NK-92 (cell line): Measurements from ENCODE around the gene CRABP1.

Experiments
- DNase-seq: peaks from one replicate; lab custom pipeline; 2025; ENCODE audit not compliant: unreplicated experiment; lab: John Stamatoyannopoulos, UW

Gene CRABP1

DNA sequence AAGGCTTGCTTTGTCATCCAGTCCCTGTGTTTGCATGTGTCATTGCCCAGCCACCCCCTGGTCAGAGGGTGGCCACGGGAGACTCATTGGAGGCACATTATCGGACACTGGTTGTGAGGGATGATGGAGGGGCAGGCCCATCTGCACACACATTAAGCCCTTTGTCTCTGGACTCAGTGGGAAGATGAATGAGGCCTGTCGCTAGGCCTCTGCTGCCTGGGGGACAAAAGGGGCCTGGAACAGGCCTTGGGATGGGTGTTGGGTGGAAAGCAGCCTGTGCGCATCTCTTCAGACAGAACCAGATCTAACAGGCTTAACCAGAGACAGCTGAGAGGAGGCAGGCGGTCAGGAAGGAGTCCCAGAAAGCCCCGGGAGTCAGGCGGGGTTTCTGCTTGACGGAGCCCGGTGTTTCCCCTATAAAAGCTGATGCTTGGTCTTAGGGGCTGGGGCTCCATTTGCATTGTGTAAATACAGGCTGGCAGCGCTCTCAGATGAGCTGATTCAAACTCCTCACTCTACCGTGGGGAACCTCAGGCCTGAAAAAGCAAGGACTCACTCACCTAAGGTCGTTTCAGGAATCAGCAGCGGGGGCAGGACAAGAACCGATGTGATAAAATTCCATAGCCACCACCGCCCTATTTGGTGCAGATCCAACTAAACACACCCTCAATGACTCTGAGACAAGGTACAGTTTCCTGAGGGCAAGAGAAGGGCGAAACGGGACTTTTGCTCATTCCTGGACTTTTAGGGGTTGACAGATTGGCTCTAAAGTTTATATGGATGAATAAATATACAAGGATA is 23.7 kb upstream of the CRABP1 start:
- DNase-seq = no peak

DNA sequence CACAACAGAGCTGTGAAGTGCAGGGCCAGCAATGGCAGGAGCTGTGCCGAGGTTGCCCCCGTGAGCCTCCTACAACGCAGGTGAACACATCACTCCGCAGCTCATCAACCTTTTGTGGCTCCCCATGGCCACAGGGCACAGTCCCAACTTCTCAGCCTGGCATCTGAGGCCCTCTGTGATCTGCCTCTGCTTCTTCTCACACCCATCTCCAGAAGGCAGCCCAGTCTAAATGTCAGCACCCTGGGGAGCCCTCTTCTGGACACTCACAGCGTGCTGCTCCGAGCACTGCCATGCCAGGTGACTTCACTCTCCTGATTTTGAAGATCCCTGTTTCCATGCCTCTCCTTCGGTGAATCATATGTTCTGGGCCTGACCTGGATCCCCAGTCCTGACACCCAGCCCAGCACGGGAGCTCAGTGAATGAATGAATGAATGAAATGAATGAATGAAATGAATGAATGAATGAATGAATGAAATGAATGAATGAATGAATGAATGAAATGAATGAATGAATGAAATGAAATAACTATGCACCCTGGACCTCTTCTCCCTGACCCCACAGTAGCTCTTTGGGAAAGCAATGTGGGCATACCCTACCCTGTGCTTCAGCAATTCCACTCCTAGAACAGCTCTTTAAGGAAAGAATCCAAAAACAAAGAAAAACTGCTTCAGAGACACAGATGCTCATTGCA is 22.9 kb upstream of the CRABP1 start:
- DNase-seq = no peak

DNA sequence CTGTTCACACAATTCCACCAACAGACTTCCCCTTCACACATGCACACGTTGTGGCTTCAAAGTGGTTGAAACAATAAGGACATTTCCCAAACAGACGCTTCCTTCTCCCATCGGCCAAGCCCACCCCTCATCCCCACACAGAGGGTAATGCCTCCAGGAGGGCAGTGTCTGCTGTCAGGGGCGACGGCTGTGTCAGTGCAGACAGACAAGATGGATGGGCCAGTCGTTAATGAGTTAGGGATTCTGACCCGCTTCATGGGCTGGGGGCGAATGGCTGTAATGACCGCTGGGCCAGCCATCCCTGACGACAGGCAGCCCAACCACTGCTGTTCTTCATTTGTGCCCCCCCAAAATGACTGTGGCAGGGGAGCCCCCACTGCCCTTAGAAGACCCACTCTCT is 20.6 kb upstream of the CRABP1 start:
- no peak for DNase-seq

DNA sequence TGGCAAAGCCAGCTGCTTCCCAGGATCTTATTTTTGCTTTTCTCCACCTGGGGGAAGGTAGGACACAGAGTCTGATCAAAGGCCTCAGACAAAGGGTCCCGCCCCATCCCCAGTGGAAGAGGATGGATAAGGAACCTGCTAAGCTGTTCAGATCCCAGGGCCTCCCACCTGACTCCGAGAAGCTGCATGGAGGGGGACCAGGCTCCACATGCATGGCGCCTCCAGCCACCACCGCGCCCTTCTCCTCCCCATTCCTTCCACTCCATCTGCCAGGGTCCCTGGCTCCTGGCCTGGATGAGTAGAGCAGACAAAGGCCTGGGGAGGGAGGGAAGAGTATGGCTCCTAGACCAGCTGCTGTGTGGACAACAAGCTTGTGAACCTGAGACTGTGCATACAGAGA is 20.0 kb upstream of the CRABP1 start:
- no peak for DNase-seq

DNA sequence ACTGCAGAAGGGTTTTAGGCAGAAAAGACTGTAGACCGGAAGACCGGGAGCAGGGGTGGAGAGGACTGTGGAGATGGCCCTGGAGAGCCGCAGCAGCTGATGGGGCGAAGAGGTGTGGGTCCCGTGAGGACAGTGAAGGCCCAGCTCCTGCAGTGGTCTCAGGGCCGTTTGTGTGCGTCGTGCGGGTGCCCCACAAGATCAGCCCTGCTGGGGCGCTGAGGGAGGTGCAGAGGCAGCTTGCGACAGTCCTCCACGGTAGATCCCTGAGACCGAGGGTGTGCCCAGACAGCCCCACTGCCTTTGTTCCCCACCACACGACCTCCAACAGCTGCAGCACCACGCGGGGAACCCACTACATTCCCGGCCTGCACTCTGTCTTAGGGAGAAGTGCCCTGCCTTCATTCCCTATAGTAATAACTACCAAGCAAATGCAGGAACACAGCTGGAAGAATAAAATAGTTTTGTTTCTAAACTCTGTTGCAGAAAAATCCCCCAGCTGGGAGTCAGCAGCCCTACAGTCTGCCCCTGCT is 19.0 kb upstream of the CRABP1 start:
- DNase-seq = no peak

DNA sequence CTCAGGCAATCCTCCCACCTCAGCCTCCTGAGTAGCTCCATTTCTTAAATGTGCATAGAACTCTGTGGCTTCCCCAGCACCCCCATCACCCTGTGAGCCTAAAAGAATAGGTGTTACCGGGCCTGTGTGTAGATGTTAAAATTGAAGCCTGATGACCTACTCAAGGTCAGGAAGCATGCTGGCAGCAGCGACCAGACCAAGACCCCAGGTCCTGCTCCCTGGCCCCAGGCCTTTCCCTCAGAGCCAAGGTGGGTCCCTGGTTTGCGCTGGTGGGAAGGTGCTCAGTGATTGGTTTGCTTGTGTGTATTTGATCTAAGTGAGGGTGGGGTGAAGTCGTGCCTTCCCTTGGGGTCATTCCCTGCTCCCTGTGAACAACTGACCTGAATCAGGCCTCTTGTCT is 18.4 kb upstream of the CRABP1 start:
- DNase-seq = no peak

DNA sequence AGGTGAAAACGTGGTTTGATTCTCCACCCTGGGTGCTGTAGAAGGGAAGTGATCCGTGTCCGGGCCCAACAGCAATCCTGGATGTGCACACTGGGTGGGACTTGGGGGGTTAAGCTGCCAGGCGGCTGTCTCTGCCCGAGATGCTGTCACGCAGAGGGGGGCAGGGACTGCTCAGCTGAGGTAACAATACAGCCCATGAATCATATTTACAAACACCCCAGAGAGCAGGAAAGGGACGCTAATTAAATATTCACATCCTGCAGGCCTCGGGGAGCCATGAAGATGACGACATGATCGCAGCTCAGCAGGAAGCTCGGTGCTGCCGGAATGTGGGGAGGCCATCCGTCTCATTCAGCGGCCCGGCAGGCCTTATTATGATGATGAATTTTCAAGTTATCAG is 17.9 kb upstream of the CRABP1 start:
- DNase-seq = no peak

DNA sequence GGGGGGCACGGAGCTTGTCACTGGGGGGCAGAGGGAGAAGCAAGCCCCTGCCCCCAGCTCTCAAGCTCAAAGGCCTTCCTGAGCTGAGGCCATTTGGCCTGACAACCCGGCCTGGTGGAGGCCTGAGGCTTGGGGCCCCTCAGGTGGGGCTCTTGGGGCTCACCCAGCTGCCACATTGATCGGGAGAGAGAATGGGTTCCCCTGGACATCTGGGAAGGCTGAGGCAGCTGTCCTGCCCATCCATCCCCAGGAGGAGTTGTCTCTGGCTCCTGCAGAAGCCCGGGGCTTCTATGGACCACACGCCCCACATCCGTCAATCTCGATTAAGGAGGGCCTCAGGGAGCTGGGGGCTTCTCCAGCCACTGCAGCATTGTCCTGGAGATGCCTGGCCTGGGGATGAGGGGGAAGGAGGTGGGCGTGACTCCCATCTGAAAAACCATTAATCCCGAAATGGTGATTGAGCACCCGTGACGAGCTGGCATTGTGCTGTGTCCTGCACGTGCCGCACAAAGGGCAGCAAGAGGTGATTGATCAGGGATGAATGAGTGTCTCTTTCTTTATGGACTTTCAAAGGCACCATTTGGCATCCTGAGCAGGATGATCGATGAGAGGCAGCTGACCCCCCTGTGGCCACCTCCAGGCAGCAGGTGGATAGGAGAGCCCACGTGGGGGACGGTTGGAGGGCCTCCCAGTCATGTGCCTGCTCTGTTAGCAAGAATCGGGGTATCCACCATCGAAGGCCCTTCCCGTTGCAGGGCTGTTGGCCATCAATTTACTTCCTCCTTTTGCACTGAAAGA is 17.2 kb upstream of the CRABP1 start:
- no peak for DNase-seq

DNA sequence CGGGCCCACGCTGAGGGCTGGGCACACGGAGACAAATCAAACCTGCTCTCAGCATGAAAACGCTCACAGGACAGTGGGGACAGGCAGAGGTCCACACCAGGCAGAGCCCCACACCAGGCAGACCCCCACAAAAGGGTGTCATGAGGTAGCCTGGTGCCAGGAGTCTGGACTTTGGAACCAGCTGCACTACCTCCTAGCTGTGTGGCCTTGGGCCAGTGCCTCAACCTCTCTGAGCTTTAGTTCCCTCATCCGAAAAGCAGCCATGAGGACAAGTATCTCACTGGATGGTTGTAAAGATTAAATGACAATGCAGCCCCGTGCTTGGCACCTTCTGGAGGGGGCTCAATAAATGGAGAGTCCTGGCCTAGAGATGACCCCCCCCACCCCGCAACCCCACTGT is 16.5 kb upstream of the CRABP1 start:
- no peak for DNase-seq

DNA sequence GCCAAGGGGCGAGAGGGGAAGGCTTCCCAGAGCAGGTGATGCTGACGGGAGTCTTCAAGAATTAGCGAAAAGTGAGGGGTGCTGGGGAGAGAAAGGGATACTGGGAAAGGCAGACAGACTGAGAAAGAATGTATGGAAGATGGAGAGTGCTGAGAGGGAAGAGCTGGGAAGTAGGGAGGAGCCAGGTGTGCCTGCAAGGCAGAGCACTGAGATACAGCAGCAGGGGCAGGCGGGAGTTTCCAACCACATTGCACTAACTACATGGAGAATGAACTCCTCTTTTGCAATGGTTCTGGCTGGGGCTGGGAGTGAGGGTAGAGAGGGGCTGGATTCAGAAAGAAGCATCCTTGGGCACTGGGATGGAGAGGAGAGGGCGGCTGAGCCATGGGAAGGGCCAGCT is 16.0 kb upstream of the CRABP1 start:
- DNase-seq = no peak

DNA sequence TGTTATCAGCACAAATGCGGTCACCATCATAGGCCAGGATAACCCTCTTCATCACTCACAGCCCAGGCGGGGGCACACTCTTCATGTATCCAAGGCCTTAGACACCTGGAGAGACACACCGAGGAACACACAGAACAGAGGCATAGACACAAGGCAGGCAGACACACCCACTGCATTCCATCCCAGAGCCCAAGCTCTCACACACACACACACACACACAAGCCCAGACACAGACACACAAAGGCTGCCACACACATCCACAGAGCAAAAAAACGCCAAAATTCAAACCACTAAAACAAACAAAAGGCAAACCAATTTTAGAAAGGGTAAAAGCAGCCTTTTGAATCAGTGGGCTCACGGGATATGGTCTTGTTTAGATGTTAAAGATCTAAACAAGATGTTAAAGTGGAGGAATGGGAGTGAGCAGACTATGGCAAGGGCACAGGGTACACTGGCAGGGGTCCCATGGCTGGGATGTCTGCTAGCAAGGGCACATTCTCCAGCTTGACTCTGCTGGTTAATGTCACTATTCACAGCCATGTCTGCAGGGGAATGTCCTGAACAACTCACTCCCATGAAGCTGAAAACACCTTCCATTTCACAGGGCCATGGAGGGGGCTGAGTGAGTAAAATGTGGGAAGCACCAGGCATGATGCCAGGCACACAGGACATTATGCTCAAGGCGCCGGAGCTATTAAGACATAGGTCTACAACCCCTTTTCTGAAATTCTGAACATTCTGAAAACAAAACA is 14.9 kb upstream of the CRABP1 start:
- DNase-seq = no peak

DNA sequence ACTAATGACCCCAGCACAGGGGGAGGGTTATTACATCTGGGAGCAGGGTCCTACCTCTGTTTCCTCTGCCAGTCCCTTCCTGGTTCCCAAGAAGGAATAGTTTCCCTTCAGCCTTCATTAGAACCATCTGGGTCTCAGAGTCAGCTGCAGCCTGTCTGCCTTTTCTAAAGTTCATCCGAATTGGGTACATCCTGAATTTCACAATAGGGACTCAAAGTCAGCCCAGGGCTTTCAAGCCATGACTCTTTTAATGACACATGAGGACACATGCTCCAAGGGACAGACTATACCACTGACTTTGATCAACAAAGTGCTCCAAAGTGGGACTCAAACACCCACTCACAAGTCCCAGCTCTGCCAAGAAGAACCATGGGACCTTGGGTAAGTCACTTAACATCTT is 12.7 kb upstream of the CRABP1 start:
- DNase-seq = no peak

DNA sequence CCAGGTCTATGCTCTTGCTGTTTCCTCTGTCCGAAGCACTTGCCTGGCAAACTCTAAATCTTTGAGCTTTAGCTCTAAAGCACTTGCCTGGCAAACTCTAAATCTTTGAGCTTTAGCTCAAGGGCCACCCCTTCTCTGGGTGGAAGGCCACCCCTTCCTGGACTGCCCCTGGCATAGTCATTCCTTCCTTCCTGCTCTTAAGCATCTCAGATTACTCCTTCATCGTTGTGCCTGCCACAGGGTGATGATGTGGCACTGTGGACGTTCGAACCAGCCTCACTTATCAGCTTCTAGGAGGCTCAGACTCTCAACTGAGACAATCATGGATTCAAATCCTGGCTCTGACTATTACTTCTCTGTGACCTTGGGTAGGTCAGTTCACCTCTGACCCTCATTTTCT is 10.5 kb upstream of the CRABP1 start:
- no peak for DNase-seq

DNA sequence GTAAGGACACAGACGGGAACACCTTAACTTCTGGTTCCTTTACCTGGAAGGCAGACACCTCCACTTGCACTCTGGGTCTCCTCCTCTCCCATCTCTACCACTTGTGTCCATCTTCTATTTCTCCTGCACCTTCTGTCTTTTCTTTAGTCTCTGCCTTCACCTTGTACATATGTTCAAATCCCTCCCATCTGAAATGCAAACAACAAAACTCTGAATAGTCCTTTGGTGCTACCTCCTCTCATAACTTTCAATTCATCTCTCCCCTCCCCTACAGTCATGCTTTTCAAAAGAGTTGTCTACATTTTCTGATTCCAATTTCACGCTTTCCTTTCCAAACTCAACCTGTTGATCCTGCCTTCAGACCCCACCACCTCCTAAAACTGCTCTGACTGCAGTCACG is 5.3 kb upstream of the CRABP1 start:
- no peak for DNase-seq

DNA sequence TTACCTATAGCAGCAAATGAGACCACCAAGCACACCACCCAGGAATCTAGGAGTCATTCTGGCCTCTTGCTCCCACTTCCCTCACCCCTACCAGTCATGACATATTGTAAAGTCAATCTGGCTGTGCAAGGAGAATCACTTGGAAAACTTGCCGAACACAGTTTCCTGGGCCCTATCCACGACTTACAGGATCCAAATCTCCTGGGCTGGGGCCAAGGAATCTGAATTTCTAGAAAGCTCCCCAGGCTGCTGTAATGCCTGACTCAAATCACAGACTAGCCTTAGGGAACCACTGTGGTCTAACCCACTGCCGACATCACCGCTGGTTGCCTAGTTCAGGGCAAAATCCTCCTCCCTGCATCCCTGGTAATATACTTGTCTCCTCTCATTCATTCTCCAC is 4.2 kb upstream of the CRABP1 start:
- no peak for DNase-seq

DNA sequence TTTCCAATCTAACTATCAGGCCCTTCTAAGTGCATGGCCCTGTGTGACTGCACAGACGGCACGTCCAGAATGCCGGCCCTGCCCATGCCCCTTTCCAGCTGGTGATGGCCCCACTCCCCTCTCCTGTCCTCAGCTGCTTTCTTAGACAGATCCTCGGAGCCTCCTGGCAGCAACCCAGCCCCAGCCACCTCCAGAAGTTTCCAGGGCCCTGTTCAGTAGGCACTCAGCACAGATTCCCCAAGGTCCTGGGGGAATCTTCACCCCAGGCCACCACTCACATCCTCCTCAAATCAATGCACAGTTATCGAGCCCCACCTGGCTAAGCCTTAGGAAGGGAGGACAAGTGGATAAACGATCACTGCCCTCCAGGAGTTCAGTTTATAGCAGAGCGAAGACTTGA is 1.4 kb upstream of the CRABP1 start:
- no peak for DNase-seq

DNA sequence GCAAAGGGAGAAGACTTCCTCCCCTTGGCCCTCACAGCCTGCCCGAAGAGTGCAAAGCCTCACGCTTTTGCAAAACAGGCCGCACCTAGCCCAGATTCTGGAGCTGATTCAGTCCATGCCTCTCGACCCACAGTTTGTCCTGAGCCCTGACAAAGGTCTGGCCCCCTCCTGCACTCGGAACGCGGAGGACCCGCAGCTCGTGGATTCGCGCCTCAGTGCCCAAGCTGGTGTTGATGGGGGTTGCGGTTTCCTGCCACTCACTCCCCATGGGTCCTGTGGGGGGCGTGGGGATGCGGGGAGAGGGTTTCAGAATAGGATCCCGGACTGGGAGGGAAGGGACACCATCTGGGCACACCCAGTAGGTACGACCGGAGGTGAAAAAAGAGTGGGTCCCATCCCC is 594 bp upstream of the CRABP1 start:
- DNase-seq = no peak

DNA sequence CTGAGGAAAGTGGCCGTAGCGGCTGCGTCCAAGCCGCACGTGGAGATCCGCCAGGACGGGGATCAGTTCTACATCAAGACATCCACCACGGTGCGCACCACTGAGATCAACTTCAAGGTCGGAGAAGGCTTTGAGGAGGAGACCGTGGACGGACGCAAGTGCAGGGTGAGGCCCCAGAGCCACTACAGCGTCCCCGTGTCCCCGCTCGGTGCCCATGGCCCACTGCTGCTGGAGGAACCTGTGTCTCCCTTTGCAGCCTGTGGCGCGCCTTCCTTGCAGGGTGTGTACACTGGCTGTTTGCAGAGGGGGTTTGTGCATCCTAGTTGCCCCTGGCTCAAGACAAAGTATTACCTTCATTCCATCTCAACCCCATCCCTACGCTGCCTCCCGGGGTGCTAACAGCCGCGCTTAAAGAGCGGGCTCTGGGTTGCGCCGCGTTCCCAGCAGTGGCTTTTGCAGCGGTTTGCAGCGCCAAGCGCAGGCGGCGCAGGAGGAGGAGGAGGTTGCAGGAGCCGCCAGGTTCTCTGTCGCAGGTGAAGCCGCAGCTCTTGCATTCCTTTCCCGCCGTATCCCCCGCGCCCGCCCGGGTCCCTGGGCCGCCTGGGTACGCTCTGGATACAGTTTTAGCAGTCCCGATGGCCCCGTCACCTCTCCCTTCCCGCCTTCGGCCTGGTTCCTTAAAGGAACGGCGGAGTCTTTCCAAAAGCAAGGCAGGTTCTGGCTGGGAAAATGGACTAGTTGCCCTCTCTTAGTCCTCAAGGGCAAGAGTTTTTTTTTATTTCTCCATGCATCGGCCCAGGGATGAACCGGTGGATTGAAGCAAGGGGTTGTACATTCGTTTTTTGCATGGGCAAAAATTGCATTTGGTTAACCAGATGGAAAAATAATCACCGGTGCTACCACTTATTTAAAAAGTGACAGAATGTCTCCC is 1.2 kb downstream of the CRABP1 start:
- DNase-seq = no peak

DNA sequence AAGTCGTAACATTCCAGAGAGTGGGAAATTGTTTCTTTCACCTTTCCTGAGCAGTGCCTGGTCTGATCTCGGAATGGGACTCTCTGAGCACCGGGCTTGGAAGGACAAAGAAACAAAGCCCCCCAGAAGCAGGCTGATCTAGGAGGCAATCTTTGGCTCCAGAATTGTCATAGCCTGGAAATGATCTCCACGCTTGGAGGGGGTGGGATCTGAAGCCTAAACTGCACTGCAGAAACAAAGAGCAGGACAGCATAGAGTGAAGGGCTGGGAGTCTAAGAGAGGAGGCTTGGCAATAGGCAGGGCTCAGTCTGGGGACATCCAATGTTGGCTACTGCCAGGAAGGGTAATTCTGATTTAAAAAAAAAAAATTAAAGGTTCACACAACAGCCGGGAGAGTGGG is 1.9 kb downstream of the CRABP1 start:
- no peak for DNase-seq
